Measurements from ENCODE around the gene SNX5.

The SNX5 gene

GRCh38 chr20:17928633-17929311 lies 39.8 kb downstream of the SNX5 start:
- no peaks in the 10 kb centered on the region for H3K9me3 ChIP-seq (ENCODE audit: insufficient read depth, low read length)
- no peaks in the 10 kb centered on the region for H3K27me3 ChIP-seq (ENCODE audit: low read length)
- TF ChIP-seq CTCF (IDR thresholded peaks at IDR 0.05; ENCODE audit: insufficient read depth, low read length, poor library complexity, severe bottlenecking), result no peak
- TF ChIP-seq EZH2phosphoT487 (conservative IDR thresholded peaks at IDR 0.05; ENCODE audit: low read length), result no peak
- H3K79me2 ChIP-seq (ENCODE audit: insufficient read depth, low read length), result no peaks in the 10 kb centered on the region
- no peaks in the 10 kb centered on the region for H3F3A ChIP-seq (ENCODE audit: insufficient read depth)
- H3K27ac ChIP-seq (ENCODE audit: low read depth, low read length), result no peak overlapping the region
- no peak overlapping the region for H3K4me3 ChIP-seq (ENCODE audit: insufficient read depth, low read length, poor library complexity, severe bottlenecking)
- no peak overlapping the region for H2AFZ ChIP-seq (ENCODE audit: low read depth, low read length, severe bottlenecking)
- H3K9me2 ChIP-seq (replicated peaks; ENCODE audit: insufficient read depth, low read length), result no peaks in the 10 kb centered on the region
- no peak overlapping the region for H3K4me2 ChIP-seq (ENCODE audit: low read depth, low read length, poor library complexity, severe bottlenecking)
- H3K36me3 ChIP-seq (ENCODE audit: low read length), result no peaks in the 10 kb centered on the region
- H4K20me1 ChIP-seq (ENCODE audit: low read depth, low read length), result no peaks in the 10 kb centered on the region
- no peak overlapping the region for H3K9ac ChIP-seq (ENCODE audit: low read length)

GRCh38 chr20:17928211-17928611 lies 40.4 kb downstream of the SNX5 start:
- H3K27me3 ChIP-seq (ENCODE audit: low read length), result no peaks in the 10 kb centered on the region
- H3K9me3 ChIP-seq (ENCODE audit: insufficient read depth, low read length), result no peaks in the 10 kb centered on the region
- no peak overlapping the region for H3K27ac ChIP-seq (ENCODE audit: low read depth, low read length)
- H3K79me2 ChIP-seq (ENCODE audit: insufficient read depth, low read length), result no peaks in the 10 kb centered on the region
- H3K9ac ChIP-seq (ENCODE audit: low read length), result no peak overlapping the region
- H3K9me2 ChIP-seq (replicated peaks; ENCODE audit: insufficient read depth, low read length), result no peaks in the 10 kb centered on the region
- no peak overlapping the region for H2AFZ ChIP-seq (ENCODE audit: low read depth, low read length, severe bottlenecking)
- no peaks in the 10 kb centered on the region for H3F3A ChIP-seq (ENCODE audit: insufficient read depth)
- H3K36me3 ChIP-seq (ENCODE audit: low read length), result no peaks in the 10 kb centered on the region
- no peak overlapping the region for H3K4me3 ChIP-seq (ENCODE audit: insufficient read depth, low read length, poor library complexity, severe bottlenecking)
- no peak overlapping the region for H3K4me2 ChIP-seq (ENCODE audit: low read depth, low read length, poor library complexity, severe bottlenecking)
- TF ChIP-seq EZH2phosphoT487 (conservative IDR thresholded peaks at IDR 0.05; ENCODE audit: low read length) (no peak), CTCF (IDR thresholded peaks at IDR 0.05; ENCODE audit: insufficient read depth, low read length, poor library complexity, severe bottlenecking) (no peak)
- no peaks in the 10 kb centered on the region for H4K20me1 ChIP-seq (ENCODE audit: low read depth, low read length)

- H3K79me2 ChIP-seq (ENCODE audit: insufficient read depth, low read length), result no peaks in the 10 kb centered on the region
- H3F3A ChIP-seq (ENCODE audit: insufficient read depth), result no peaks in the 10 kb centered on the region
- H3K4me2 ChIP-seq (ENCODE audit: low read depth, low read length, poor library complexity, severe bottlenecking), result no peak overlapping the region
- H3K9me2 ChIP-seq (replicated peaks; ENCODE audit: insufficient read depth, low read length), result no peaks in the 10 kb centered on the region
- no peaks in the 10 kb centered on the region for H4K20me1 ChIP-seq (ENCODE audit: low read depth, low read length)
- H3K9me3 ChIP-seq (ENCODE audit: insufficient read depth, low read length), result no peaks in the 10 kb centered on the region
- no peak overlapping the region for H3K27ac ChIP-seq (ENCODE audit: low read depth, low read length)
- TF ChIP-seq CTCF (IDR thresholded peaks at IDR 0.05; ENCODE audit: insufficient read depth, low read length, poor library complexity, severe bottlenecking), result no peak
- no peak for TF ChIP-seq EZH2phosphoT487 (conservative IDR thresholded peaks at IDR 0.05; ENCODE audit: low read length)
- no peak overlapping the region for H3K9ac ChIP-seq (ENCODE audit: low read length)
- no peak overlapping the region for H3K4me3 ChIP-seq (ENCODE audit: insufficient read depth, low read length, poor library complexity, severe bottlenecking)
- H2AFZ ChIP-seq (ENCODE audit: low read depth, low read length, severe bottlenecking), result no peak overlapping the region
- no peaks in the 10 kb centered on the region for H3K36me3 ChIP-seq (ENCODE audit: low read length)
- no peaks in the 10 kb centered on the region for H3K27me3 ChIP-seq (ENCODE audit: low read length)
Measured at GRCh38 chr20:17925940-17926300, 42.7 kb downstream of the SNX5 start.

All from SU-DHL-6 (cell line).